HG03039 (cell line): ENCODE data around the gene FCAMR.

Source experiments
- ATAC-seq: cut with Tn5 transposase; IDR thresholded peaks from one replicate; pipeline ENCODE4 v1.9.1; 2021; ENCODE audit warnings: mild to moderate bottlenecking, moderate library complexity; ENCODE audit not compliant: unreplicated experiment

Gene FCAMR, protein sequence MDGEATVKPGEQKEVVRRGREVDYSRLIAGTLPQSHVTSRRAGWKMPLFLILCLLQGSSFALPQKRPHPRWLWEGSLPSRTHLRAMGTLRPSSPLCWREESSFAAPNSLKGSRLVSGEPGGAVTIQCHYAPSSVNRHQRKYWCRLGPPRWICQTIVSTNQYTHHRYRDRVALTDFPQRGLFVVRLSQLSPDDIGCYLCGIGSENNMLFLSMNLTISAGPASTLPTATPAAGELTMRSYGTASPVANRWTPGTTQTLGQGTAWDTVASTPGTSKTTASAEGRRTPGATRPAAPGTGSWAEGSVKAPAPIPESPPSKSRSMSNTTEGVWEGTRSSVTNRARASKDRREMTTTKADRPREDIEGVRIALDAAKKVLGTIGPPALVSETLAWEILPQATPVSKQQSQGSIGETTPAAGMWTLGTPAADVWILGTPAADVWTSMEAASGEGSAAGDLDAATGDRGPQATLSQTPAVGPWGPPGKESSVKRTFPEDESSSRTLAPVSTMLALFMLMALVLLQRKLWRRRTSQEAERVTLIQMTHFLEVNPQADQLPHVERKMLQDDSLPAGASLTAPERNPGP

DNA sequence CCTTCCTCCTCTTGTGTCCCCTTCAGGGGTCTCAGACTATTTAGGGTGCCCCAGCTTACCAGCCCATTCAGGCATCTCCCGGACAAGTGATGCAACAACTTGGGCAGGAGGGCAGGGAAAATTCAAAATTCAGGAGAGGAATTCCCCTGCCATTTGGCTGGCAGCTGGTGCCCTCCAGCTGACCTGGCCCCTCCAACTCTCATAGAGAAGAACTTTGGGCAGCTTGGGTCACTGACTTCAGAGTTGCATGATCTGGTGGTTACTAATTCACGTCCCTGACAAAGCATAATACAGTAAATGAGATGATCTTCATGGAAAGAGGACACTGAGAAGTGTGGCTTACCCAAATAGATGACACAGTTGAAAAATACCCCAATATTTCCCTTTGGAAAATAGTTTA, at the start of gene FCAMR:
Gene FCAMR, minus strand, starts transcription at position 15 of the 400 bp plus-strand sequence. CDS start 335 bp downstream, outside the sequence.
- ATAC-seq: no peak

DNA sequence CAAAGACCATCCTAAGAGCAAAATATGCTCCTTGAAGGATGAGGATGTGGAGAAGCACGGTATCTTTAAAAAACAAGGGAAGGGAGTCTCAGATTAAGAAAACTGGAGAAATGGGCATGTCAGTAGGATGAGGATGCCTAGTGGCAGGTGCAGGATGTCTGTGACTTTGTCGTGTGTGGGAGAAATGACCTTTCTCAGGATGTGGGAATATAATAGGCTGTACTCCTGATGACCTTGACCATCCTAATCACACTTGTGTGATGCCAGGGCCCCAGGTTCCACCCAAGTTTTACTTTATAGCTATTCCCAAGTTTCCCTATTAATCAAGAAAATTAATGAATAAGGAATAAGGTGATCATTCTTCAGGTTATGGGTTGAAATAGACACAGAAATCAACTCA, 49.4 kb upstream of the FCAMR start:
- ATAC-seq: no peak

DNA sequence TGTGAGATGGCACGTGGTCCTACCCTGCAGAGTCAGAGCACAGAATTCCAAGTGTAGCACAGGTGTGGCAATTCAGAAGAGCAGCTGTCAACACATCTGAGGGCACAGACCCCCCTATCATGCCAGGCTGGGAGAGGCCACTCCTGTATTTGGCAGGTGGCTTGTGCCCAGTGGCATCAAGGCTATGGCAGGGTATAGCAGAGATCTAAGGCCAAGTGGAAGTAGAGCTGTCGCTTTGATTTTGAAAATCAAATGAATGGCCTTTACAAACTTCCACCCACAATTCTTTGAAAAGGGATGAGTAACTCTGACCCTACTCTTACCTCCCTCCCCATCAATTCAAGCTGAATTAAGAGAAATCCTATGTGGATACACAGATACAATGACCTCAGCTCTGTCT, 48.9 kb upstream of the FCAMR start:
- no peak for ATAC-seq

DNA sequence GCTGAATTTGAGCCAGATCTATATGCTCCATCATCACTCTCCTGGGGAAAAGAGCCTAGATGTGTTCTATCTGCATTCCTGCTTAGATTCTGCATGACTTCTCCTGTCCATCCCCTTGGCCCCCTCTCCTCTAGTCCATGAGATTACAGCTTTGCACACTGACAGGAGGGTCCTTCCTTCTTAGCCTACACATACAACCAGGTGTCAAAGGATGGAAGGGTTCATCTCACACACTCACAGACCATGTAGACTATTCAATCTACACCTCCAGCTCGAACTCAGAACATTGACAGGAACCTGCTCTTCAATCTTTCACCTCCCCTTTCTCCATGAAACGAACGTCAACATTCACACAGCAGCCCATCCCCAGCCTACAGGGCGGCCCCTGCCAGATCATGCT, 48.4 kb upstream of the FCAMR start:
- no peak for ATAC-seq

DNA sequence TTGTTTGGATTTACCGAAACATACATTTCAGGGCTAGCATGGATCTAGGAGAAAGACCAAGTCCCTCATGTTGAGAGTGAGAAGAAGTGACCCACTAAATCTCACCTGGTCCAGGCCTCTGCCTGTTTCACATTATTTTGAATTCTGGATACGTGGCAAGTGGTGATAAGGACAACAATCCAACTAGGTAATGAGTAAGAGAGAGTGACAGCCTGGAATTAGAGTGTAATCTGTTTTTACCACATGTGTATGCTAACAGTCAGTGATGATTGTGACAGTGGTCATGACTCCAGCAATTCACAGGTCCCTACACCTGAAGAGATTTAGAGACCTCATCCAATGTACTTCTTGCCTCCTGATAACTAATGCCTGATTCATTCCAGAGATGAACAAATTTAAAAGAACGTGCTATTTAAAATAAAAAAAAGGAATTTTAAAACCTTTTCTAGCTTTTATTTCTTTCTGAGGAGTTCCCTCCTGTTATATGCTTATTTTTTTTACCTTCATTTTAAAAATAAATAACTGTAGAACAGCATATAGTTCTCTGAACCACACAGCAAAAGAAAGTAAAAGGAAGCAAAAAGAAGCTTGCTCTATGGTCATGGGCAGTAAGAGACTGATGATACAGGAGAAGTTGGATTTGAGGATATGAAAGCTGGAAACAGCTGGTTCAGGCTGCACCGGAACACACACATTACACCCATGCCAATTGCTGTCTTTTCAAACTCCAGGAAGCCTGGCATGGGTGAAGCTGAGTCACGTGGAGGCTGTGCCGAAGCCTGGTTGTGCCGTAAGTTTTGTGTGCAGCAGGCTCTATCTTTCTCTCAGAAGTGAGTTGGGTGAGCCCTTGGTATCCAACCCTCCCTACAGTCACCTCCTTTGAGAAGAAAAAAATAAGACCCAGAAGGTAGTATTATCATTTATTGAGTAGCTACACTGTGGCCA, 47.6 kb upstream of the FCAMR start:
- ATAC-seq: no peak

DNA sequence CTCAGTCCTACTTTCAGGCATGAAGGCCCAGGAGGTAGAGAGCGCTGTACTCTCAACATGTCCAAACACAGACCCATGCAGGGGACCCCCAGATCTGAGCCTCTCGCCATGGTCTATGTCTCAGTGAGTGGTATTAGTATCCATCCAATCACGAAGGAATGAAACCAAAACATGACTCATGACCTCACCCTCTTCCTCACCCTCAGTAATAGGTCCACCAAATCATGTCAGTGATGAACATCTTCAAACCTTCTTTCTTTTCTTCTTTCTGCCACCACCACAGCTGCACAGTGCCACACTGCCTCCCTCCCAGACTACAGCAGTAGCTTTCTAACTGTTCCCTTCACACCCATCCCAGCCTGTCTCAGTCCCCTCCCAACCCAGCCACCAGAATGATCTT, 45.5 kb upstream of the FCAMR start:
- ATAC-seq: no peak

DNA sequence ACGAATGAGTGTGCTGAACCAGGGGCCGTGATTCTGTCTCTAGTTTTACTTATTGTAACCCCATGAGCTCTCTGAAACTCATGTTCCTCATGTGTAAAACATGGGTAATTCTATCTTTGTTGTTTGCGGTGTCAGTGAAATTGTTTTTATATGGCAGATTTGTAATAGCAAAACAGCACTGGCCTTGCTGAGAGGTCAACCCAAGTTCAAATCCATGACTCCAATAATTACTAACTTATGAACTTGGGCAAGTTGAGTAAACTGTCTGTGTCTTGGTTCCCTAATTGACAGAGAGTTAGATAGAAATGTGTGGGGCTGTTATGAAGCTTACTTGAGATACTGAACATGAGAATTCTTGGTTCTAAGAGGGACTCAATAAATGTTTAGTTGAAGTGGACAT, 44.5 kb upstream of the FCAMR start:
- ATAC-seq: no peak

DNA sequence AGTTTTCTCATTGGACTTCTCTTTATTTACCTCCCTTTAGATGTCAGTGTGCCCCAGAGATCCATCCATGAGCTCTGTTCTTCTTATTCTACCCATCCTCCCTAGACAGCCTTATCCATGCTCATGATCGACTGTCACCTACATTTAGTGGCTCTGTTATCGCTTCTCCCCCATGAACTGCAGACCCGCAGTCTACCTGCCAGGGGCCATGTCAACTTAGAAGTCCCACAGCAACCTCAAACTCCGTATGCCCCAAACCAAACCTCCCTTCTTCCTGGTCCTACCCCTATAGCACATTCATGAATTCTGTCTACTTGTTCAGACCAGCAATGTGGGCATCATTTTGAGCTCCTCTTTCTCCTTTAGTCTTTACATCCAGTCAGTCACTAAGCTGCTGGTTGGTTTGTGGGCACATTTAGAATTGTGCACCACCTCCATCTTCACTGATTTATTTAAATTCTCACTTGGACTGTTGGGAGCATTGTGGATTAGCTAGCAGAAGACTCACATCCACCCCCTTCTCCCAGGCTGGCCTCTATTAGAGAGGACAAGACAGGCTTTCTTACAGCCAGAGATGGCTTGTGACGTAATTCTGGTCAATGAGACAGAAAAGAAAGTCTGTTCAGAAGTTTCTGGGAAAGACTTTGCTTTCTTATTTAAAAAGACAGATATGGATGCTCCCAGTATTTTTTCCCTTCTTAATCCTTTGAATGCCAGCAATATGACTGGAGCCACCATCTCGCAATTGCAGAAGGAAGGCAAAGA, 43.2 kb upstream of the FCAMR start:
- ATAC-seq: no peak

DNA sequence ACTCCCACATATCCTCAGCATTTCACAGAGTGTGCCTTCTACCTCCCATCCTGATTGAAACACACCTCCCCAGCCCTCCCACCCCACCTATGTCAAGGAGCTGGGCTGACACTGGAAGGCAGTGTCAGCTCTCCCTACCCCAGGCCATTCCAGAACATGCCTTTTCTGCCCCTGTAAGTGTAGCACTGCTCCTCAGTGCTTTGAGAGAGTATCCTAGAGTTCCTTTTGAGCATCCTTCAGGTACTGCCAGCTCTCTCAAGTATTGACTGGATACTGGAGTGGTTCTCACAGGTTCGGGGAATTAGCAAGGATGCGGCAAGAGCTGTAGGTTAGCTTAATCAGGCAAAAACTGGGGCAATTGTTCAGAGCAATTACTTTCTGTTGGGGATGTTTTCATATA, 40.5 kb upstream of the FCAMR start:
- ATAC-seq: no peak

DNA sequence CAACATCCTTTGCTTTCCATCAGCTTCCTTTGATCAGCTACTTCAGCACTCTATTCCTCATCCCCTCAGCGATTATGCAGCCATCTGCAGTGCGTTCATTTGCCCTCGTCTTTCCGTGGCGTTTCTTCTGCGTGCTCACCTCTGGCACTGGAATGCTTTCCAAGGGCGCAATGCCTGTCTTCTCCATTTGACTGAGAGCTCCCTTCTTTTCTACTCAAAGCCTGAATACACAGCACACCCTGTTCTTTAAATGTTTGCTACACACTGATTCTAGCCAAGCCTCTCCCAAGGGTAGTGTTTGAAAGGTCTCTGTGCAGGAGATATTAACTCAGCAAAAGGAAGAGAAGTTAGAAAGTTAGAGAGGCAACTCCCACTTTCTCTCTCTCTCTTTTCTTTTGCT, 39.7 kb upstream of the FCAMR start:
- ATAC-seq: no peak

DNA sequence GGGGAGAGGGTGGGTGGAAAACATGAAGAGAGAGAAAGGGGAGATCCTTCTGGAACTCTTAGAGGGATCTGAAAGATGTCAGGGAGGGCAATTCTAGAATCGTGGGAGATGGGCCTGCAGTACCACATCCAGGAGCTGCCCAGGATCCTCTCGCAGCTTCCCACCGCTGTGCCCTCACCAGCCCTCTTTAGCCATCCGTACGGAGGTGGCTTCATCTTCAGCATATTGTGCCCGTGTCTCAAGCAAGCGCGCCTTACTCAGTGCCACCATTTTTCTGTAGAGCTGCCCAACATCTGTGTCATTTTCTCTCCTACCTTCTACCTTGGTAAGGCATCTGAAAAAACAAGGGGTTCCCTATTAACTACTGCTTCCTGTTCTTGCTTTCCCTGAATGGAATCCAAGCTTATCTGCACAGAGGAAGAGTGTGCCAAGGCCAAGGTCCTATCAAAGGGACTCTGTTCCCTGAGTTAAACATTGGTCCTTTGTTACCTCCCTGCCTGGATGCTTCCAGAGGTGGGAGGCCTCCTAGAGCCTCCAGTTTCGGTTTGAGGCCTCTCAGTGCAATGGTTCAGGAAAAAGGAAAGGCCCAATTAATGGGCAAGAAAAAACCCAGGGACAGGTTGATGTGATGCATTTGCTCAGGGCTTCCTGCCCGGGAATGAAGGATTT, 39.1 kb upstream of the FCAMR start:
- ATAC-seq: no peak

DNA sequence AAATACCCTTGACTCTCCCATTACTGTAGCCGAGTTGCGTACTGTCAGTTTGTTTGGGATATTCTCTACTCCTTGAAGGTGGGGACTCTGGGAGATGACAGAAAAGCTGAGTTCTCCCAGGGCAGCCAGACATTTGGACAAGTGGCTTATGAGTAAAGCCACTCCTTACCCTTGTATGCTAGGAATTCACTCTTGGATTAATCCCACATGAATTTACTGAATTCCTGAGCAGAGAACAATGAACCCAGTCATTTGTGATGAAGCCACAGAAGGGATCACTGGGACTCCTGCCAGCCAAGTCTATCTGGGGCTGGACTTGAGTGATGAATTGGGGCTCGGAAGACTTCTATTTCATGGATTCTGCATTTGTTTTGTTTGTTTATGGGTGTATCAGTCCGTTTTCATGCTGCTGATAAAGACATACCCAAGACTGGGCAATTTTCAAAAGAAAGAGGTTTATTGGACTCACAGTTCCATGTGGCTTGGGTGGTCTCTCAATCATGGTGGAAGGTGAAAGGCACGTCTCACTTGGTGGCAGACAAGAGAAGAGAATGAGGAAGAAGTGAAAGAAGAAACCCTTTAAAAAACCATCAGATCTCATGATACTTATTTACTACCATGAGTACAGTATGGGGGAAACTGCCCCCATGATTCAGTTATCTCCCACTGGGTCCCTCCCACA, 37.2 kb upstream of the FCAMR start:
- ATAC-seq: no peak

DNA sequence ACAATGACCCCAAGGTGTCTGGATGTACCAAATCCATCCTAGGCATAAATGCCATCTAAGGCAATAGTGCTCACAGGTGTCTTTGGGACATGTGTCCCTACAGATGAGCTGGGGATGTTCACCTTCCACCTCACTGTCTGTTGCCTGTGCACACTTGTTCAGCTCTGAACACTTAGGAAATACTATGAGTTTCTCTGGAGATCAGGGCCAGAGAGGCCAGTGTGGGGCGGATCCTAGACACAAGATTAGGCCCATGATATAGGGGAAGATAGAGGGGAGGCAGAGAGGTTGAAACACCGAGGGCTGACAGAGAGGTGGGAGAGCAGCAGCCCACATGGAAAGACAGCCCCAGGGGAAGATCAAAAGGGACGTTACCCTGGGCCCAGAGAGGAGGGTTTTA, 36.7 kb upstream of the FCAMR start:
- no peak for ATAC-seq

DNA sequence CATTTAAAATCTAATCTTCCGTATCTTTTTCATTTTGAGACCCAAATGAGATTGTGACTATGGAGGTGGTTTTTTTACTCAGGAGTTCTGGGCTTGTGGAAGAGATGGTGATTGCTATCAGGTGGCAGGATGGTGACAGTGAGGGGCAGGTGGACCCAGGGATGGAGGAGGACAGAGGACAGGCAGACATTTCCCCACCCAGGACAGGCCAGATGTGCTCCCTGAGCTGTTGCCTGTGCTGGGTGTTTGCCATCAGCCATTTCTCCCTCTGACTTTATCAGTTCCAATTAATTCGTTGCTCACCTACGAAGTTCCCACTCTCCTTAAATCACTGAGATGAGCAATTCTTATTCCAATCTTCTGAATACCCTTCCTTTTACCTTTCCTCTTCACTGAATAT, 35.8 kb upstream of the FCAMR start:
- ATAC-seq: no peak

DNA sequence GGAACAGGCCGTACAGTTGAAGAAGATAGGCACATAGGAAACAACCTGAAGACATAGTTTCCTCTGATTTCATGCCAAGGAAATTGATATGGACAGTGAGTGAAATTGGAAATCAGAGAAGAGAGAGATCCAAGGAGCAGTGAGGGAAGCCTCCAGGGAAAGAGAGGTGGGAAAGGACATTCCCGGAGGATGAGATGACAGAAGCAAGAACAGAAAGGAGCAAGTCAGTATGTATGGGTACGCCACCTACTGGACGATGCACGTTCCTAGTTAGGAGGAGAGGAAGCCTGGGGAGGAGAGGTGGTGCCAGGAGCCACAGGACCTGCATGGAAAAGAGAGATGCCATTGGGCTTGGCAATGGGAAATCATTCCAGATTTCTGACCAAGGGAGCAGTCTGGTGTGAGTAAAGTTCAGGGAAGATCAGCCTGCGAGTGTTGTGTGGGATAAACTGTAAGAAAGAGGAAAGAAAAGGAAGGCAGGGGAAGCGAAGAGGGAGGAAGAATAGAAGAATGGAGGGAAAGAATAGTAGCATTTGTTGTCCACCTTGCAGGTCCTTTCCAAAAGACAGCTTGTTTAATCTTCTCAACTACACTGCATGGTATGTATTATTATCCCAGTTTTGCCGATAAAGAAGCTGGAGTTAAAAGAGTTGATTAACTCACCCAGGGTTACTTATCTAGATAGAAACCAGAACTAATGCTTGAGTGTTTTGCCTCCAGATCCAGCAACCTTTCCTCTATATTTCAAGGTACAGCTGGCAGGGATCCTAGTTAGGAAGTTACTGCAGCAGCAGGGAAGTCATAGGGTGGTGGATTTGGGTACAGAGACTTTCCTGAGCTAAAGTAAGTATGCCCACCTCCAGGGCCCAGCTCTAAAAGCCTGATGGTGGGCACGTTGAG, 34.9 kb upstream of the FCAMR start:
- no peak for ATAC-seq

DNA sequence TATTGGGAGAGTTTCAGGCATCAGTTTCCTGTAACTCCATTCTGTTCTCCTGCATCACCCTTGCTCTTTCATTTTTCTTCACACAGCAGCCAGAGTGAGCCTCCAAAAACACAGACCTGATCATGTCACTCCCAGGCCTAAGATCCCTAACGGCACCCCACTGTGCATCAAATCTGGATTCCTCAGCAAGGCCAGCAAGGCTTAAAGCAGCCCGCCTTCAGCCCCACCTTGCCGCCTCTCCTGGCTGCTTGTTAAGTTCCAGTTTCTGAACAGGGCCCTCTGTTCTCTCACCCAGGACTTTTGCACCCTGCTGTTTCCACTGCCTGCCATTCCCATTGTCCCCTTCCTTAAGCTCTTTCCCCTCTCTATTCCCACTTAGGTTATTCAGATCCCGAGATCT, 33.0 kb upstream of the FCAMR start:
- no peak for ATAC-seq

DNA sequence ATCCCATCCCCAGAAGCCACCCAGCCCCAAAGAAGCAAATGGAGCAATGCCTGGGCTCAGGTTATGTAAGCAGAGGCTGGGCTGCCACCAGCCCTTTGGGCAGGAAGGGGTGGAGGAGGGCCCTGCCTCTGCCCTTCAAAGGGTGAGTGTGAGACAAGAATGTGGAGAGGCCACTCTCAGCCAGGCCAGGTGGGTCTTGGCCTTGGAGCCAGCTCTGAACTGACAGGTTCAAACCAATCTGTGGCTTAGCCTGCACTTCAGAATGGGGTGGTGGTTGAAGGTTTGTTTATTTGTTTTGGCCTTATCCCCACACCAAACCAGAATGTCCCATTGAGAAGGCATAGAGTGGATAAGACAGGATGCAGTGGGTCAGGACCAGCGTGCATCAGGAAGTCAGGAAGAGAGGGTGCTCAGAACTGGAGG, 32.5 kb upstream of the FCAMR start:
- ATAC-seq: no peak

DNA sequence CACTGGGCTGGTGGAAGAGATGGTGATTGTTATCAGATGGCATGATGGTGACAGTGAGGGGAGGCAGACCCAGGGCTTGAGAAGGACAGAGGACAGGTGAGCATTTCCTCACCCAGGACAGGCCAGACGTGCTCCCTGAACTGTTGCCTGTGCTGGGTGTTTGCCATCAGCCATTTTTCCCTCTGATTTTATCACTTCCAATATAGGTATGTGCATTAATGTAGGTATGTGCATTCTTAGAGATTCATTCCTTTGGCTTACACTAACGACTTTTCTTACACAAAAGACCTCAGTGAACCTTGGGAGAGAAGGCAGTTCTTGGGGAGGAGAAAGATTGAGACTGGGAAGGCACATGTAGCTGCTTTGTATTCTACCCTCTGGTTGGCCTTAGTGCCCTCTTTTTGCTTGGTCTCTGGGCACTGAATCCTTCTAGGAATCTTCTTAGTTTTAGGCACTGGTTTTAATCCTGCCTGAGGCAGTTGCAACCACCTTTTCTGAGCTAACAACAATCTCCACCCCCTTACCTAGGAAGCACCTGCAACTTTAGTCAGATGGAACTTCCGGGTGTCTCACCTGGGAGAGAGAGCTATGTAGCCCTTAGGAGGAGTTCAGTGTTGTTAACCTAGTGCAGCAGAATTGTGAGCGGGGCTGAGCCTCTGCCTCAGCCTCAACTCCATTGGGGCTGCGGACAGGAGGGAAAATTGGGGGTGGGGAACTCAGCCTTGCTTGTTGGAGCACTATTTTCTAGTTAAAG, 31.4 kb upstream of the FCAMR start:
- no peak for ATAC-seq
